PC-9 (cell line): ENCODE measurements around the gene ANKRD35.

ENCODE experiments used
- EZH2 ChIP-seq: fragments of 200-600 bp; sonication (generic); IDR thresholded peaks from 2 replicates; pipeline ENCODE4 v1.8.0; 2017; ENCODE audit warnings: antibody characterized with exemption, low read depth
- TF ChIP-seq, protein P1 (sequence below): fragments of 200-600 bp; sonication (generic); conservative IDR thresholded peaks from 2 replicates; pipeline ENCODE4 v1.6.1; 2017; ENCODE audit warnings: mixed run types, antibody characterized with exemption, mild to moderate bottlenecking, moderate library complexity

DNA sequence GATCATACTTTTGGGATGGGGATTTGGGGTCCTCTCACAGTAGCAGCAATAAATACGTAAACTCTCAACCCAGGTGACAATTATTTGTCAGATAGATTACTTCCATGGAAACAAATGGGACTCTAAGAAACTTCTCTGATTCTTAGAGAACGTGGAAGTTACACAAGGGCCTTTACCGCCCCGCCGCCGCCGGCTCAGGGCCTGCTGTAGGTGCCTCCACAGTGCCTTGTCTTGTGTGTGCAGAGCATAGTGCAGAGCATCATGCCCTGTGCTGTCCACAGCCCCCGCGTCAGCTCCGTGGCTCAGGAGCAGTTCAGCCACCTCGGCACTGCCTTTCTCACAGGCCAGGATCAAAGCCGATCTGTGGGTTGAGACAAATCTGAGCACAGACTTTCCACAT lies 11.0 kb downstream of the ANKRD35 start:
- TF ChIP-seq, protein P1, sequence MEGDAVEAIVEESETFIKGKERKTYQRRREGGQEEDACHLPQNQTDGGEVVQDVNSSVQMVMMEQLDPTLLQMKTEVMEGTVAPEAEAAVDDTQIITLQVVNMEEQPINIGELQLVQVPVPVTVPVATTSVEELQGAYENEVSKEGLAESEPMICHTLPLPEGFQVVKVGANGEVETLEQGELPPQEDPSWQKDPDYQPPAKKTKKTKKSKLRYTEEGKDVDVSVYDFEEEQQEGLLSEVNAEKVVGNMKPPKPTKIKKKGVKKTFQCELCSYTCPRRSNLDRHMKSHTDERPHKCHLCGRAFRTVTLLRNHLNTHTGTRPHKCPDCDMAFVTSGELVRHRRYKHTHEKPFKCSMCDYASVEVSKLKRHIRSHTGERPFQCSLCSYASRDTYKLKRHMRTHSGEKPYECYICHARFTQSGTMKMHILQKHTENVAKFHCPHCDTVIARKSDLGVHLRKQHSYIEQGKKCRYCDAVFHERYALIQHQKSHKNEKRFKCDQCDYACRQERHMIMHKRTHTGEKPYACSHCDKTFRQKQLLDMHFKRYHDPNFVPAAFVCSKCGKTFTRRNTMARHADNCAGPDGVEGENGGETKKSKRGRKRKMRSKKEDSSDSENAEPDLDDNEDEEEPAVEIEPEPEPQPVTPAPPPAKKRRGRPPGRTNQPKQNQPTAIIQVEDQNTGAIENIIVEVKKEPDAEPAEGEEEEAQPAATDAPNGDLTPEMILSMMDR = no peak
- TF ChIP-seq EZH2 = no peak
